Stimulated activated CD4-positive, alpha-beta T cell treated with anti-CD3 and anti-CD28 coated beads, Interleukin-1b, Interleukin-23, amount 100 ng/mL, for 1 hour (primary cell): ENCODE measurements around the gene MAPRE3.

Experiments
- DNase-seq, 2 donors: peaks; one replicate each; pipeline ENCODE4 v3.0.0-alpha.2; 2020; ENCODE audit warnings: low read depth in 2 of 2

Gene MAPRE3

DNA sequence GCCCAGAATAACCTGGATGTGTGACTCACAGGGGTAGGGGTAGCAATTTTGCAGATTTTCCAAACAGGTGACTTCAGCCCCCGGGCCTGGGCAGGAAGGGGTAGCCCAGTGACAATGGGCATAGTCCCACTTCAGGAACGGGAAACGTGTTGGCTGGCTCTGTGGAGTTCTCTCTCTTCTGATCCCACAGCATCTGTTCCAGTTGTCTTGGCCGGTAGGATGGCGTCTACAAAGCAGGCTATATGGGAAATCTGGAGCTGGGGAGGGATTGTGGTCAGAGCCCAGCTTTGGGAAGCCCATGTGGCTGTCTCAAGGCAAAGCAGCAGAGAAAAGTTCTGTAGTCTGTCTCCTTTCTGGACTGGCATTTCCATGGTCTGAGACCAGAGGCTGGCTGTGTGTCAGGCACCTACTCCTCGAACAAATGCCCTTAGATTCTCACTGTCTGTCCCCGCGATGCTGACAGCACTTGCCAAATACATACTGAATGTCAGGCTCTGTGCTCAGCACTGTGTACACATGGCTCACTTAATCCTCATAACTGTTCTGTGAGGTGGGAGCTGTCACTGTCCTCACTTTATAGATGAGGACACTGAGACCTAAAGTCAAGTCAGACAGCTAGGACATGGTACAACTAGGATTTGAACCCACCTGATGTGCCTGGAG, 44.5 kb downstream of the MAPRE3 start:
- DNase-seq = no peak

DNA sequence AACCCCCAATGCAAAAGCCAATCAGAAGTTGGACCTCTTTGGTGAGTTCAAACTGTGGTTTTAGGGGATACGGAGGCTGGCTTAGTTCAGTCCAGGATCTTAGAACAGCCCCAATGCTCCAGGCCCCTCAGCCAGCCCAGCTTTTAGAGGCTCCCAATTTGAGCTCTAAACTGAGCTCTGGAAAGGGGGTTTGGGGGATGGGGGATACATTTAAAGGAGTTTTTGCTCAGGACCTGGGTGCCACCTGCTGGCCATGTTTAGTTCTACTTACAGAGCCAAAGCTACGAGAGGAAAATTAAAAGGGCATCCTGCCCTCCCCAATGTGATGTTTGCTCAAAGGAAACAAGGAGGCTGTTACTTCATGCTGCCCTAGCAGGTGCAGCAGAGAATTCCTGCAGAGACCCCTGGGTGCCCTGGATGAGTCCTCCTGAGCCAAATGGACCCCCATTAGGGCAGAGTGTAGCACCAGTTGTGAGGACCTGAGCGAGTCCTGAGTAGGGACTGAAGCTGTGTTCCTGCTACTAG, 46.4 kb downstream of the MAPRE3 start:
- DNase-seq = no peak

- no peak for DNase-seq
Measured at GRCh38 chr2:27018142-27018541, 47.7 kb downstream of the MAPRE3 start.

GRCh38 chr2:27019459-27019858, 49.0 kb downstream of the MAPRE3 start:
- no peak for DNase-seq

GRCh38 chr2:27019931-27020855, 49.8 kb downstream of the MAPRE3 start:
- no peak for DNase-seq

GRCh38 chr2:27021253-27022049, 51.0 kb downstream of the MAPRE3 start:
- DNase-seq = no peak

GRCh38 chr2:27023740-27024139, 53.3 kb downstream of the MAPRE3 start:
- DNase-seq = no peak

DNA sequence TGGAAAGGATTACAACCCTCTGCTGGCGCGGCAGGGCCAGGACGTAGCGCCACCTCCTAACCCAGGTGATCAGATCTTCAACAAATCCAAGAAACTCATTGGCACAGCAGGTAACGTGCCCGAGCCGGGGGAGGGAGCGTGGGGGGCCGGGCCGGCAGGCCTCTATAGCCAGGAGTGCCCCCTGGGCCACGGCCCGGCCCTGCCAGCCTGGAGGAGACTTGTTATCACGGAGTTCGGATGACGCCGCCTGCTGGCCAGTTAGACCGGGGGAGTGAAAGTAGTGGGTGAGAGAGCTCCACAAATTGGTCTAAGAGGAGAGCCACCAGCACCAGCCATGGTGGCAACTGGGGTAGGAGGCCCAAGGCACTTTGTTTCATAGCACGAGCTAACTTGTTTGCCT, 53.8 kb downstream of the MAPRE3 start:
- no peak for DNase-seq

GRCh38 chr2:27024812-27025211, 54.4 kb downstream of the MAPRE3 start:
- DNase-seq = no peak

GRCh38 chr2:27025281-27025800, 54.9 kb downstream of the MAPRE3 start:
- no peak for DNase-seq

- no peak for DNase-seq
Measured at GRCh38 chr2:27025861-27026851, 55.7 kb downstream of the MAPRE3 start.

DNA sequence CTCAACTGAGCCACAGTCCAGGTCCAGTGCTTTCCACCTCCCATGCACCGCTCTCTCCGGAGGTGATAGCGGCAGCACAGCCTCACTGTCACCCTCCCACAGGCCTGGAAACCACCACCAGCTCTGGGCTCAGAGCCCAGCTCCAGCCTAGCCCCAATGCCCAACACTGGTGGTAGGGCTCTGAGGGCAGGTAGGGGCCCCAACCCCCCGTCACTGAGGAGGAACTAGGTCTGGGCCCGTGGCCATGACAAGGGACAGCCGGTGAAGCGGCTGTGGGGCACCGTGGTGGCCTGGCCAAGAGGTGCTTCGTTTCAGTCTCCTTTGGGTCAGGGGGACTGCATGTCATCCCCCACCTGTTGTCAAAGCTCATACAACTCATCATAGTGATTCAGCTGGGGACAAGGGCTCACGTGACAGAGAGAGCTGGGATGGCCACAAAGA, 56.8 kb downstream of the MAPRE3 start:
- no peak for DNase-seq

- no peak for DNase-seq
Measured at GRCh38 chr2:27029051-27029450, 58.6 kb downstream of the MAPRE3 start.

- DNase-seq = peak in 1 of 2 donors; percentile 66
Measured at GRCh38 chr2:27032495-27033252, 62.2 kb downstream of the MAPRE3 start, which contains the start of gene TMEM214. Gene TMEM214, plus strand, starts transcription at chr2:27032965. Its CDS starts 51 bp downstream, at chr2:27033016.

DNA sequence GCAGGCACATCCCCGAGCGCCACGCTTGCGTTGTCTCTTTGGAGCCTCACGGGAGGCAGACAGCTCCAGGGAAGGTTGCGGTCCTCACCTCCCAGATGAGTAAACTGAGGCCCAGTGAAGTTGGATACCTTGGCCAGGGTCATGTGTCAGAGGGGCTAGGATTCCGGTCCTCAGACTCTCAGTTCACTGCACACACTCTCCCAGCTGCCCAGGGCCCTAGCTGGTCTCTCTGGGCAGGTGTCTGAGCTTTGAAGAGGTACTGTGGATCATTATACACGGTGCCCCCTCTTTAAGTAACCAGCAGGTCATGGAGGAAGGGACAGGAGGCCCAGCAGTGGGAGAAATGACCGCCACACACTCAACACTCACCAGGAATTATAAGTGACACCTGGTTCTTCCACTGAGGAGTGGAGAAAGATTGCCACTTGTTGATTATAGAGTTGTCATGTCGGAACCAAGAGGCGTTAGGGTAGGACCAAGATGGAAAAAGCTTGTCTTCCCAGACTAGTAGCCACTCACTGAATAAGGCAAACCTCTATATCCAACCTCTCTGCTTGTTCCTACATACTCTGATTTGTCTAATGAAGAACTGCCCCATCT, 62.9 kb downstream of the MAPRE3 start:
- DNase-seq = no peak

DNA sequence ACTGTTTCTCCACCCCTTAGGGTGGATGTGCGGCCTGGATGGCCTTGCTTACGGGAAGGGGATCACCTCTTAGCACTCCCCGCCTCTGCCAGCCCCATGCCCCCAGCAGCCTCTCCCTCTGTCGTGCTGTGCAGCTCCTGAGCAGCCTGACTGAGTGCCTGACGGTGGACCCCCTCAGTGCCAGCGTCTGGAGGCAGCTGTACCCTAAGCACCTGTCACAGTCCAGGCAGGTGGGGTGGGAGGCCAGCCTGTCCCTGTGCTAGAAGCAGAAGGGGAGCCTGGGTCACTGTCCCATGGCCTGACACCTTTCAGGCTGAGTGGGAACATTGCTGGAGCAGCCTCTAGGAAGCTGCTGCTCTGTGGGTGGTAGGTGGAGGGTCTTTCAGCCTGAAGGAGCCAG, 67.6 kb downstream of the MAPRE3 start:
- no peak for DNase-seq

DNA sequence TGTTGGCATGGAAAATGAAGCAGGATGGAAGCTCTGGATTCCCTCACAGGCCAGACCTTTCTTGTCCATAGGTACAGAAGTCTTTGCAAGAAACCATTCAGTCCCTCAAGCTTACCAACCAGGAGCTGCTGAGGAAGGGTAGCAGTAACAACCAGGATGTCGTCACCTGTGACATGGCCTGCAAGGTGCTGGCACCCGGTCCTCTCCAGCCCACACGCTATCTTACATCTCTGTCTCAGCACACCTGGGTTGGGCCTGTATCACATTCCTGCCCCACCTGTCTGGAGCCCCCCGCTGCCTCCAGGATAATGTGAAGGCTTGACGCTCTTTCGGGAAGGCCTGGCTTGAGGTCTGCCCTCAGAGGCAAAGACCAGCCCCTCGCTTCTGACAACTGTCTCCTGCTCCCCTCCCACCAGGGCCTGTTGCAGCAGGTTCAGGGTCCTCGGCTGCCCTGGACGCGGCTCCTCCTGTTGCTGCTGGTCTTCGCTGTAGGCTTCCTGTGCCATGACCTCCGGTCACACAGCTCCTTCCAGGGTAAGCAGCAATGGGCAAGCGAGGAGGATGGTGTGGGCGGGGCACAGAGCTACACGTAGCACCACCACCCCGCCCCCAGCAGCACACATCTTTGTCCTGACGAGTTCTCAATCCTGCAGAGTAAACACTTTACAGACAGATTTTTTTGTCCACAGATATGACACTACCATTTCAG, 68.3 kb downstream of the MAPRE3 start:
- no peak for DNase-seq

DNA sequence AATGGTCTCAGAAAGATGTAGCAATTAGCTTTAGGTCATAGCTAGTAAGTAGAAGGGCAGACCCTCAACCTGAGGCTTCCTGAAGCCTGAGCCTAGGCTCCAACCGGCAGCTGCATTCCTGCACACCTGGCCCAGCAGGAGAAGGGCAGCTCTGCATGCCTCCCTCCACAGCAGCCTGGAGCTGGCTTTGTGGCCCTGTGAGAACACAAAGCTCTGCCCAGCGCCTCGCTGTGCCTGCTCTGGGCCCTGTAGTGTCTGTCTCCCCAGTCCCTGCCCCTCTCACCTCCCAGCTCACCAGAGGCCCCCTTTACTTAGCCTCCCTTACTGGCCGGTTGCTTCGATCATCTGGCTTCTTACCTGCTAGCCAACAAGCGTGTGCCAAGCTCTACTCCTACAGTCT, 69.0 kb downstream of the MAPRE3 start:
- DNase-seq = no peak

DNA sequence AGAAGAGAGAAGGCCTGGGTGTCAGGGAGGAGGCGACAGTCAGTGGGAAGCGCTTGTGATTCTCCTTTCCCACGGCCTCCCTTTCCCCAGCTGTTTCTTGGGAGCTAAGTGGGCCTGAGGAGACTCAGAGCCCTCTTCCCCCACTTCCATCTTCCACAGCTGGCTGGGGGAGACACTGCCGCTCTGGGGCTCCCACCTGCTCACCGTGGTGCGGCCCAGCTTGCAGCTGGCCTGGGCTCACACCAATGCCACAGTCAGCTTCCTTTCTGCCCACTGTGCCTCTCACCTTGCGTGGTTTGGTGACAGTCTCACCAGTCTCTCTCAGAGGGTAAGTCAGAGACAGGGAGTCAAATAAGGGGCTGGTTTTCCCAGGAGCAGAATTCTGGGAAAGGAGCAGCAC, 69.4 kb downstream of the MAPRE3 start:
- DNase-seq = no peak
